Bladder microvascular endothelial cell (primary cell): ENCODE measurements around the gene NXPH3. TPM values are rescaled to one million over a fixed set of nuclear protein-coding genes. Genes with fewer than 3 reads are reported as not detected.

Experiments used
- total RNA-seq: library from RNA; depleted of rRNA; stranded (reverse); fragments of >200 nt; gene quantifications from 2 replicates; pipeline ENCODE4 v1.2.3, GENCODE V29; 2014

The NXPH3 gene
- 0.88 and 1.5 TPM in 2 replicates for total RNA-seq

DNA sequence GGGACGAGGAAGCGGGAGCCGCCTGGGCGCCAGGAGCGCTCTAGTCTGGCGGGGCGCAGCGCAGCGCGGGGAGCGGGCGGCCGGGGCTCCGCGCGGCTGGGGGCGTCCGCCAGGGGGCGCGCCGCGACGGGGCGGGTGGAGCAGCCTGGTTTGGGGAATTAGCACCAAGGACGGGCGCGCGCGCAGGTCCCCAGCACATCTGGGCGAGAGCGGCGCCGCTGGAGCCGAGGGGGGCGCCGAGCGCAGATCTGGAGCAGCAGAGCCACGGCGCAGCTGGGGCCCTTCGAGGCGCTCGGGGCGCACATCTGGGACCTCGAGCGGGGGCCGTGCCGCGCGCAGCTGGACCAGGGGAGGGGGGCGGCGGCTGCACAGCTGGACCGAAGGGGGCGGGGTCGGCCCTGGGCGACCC lies at the start of gene NXPH3:
TSS of gene NXPH3 (plus strand) at position 193 of the 409 bp plus-strand sequence. CDS start 349 bp downstream, outside the sequence.

Other genes starting within 250 kb of the NXPH3 start
- 5.5 and 14.2 TPM in 2 replicates for gene ZNF652, start 213.6 kb upstream of the NXPH3 start, total RNA-seq
- 150 and 210 TPM in 2 replicates for gene PHB1, start 161.0 kb upstream of the NXPH3 start, total RNA-seq
- not detected in 2 replicates for gene NGFR, start 80.6 kb upstream of the NXPH3 start, total RNA-seq
- 119 and 145 TPM in 2 replicates for gene SPOP, start 102.2 kb downstream of the NXPH3 start, total RNA-seq
- gene SLC35B1, start 132.1 kb downstream of the NXPH3 start, total RNA-seq: 52.3 and 64.8 TPM in 2 replicates
- gene FAM117A, start 188.3 kb downstream of the NXPH3 start, total RNA-seq: 7.0 and 9.1 TPM in 2 replicates
- 40.5 and 42.4 TPM in 2 replicates for gene KAT7, start 212.8 kb downstream of the NXPH3 start, total RNA-seq